Mucosa of descending colon (tissue), 3 donors: Measurements from ENCODE around the gene CPNE4. TPM values are rescaled to one million over a fixed set of nuclear protein-coding genes. Genes with fewer than 3 reads are reported as not detected.

ENCODE experiments used
- ATAC-seq: fragments of 200-7000 bp; cut with Tn5 transposase; one replicate; pipeline ENCODE4 v1.9.1; 2020; ENCODE audit warnings: mild to moderate bottlenecking, moderate library complexity
- DNase-seq, 3 donors: peaks; one replicate each; pipeline ENCODE4 v3.0.0-alpha.2; 2020
- H3K36me3 ChIP-seq: fragments of 200-600 bp; one replicate; pipeline ENCODE4 v1.8.0; 2021; ENCODE audit warnings: low read depth, mild to moderate bottlenecking
- H3K4me1 ChIP-seq: fragments of 200-600 bp; one replicate; pipeline ENCODE4 v1.8.0; 2021; ENCODE audit warnings: low read depth, mild to moderate bottlenecking
- H3K4me3 ChIP-seq: fragments of 200-600 bp; one replicate; pipeline ENCODE4 v1.8.0; 2021; ENCODE audit warnings: mild to moderate bottlenecking
- H3K9me3 ChIP-seq: fragments of 200-600 bp; one replicate; pipeline ENCODE4 v1.8.0; 2021; ENCODE audit warnings: mild to moderate bottlenecking
- intact Hi-C, 2 donors: fragments of 100-400 bp; cut with DNase I in 1 of 2; cut with micrococcal nuclease in 1 of 2; formaldehyde crosslinking; loops; one replicate each; pipeline versions ENCODE4 v1.11.0 to v1.11.1; 2022; cut with DNase I, micrococcal nuclease
- total RNA-seq, 3 donors: library from RNA; stranded (reverse); fragmentation: NEBNext Ultra II Directional in 2 of 3; extraction: Animal tissue kit (Norgen Biotek cat#: 25700) in 2 of 3; gene quantifications; one replicate each; pipeline versions ENCODE4 v1.2.1 to v1.2.4, GENCODE V29; 2021 to 2023
- TF ChIP-seq, protein P1 (sequence below): fragments of 200-600 bp; IDR thresholded peaks from one replicate; pipeline ENCODE4 v1.8.0; 2022; ENCODE audit warnings: antibody characterized with exemption, mild to moderate bottlenecking
- donor health status: DM: no; HTN: no; CAD: no; lungs with moderate emphysema.
- donor health status: DM: no; HTN: no; CAD: no.
- donor health status: DM: no; HTN: yes; CAD: no.

The CPNE4 gene
- total RNA-seq, 3 donors from 2014 or later, result 0.96 to 3.0 (median 1.1) TPM

DNA sequence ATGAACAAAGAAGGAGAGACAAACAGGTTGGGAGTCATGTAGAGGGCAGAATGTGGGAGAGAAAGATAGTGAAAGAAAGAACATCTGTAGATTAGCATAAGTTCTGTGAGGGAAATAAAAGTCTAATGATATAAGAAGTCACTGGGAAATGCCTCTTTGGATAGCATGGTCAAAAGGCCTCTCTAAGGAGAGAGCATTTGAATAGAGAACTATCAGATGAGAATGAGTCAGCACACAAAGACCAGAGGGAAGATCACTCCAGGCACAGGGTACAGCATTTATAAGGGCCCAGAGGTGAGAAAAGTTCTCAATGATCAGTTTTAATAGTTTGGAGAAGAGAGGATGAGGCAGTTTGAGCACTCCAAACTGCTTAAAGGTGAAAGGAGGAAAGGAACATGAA lies 7.9 kb upstream of the CPNE4 start:
- intact Hi-C loops, result no loop called here

DNA sequence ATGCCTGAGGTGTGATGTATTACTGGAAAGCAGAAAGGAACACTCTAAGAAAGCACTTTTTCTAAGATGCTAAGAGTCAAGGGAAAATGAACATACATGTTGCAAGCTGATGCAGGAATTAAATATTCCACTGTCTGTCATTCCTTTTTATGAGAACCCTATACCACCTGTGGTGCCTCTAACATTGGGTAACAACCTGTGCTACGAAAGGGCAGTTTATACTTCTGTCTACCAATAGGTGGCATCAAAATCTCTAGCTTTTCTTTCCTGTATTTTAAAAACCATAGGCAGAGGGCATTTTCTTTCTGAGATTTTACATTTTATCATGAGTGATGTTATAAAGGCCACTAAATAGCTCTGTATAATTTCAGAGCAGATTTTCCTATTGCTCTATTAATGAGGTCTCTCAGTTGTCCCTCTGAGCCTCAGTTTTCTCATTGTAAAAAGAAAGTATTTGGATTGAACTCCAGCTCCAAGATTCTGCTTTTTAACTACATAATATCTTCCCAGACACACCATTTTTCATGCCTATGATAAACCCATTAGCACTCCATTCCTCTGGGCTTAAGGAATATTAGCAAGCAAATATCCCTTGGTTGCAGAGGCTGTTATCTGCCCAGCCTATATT lies 3.5 kb upstream of the CPNE4 start:
- H3K36me3 ChIP-seq, result no peaks in the 10 kb centered on the region
- DNase-seq, result no peak
- ATAC-seq, result no peak

More for the DNA sequence above, 7.9 kb upstream of the CPNE4 start:
- no peak overlapping the region for H3K4me3 ChIP-seq
- DNase-seq, result no peak
- H3K4me1 ChIP-seq, result no peaks in the 10 kb centered on the region
- no peaks in the 10 kb centered on the region for H3K9me3 ChIP-seq
- H3K36me3 ChIP-seq, result no peaks in the 10 kb centered on the region
- TF ChIP-seq, protein P1, sequence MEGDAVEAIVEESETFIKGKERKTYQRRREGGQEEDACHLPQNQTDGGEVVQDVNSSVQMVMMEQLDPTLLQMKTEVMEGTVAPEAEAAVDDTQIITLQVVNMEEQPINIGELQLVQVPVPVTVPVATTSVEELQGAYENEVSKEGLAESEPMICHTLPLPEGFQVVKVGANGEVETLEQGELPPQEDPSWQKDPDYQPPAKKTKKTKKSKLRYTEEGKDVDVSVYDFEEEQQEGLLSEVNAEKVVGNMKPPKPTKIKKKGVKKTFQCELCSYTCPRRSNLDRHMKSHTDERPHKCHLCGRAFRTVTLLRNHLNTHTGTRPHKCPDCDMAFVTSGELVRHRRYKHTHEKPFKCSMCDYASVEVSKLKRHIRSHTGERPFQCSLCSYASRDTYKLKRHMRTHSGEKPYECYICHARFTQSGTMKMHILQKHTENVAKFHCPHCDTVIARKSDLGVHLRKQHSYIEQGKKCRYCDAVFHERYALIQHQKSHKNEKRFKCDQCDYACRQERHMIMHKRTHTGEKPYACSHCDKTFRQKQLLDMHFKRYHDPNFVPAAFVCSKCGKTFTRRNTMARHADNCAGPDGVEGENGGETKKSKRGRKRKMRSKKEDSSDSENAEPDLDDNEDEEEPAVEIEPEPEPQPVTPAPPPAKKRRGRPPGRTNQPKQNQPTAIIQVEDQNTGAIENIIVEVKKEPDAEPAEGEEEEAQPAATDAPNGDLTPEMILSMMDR, result no peak
- no peak for ATAC-seq

DNA sequence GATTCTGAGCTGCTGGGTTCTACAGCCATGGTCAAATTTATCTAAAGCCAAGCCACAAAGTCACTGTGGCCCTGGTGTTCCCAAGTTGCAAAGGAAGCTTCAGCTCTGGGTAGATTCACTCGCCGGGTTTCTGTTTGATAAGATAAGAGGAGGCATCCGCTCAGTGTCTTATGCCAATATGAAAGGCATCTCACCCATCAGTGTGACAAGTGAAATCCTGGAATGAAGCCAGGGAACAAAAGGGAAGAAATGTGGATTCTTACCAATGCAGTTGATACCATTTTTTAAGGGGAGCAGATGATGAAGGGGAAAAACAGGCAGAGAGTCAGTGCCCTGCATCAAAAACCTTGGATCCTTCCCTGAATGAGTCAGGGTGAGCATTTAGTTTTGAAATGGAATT lies 2.8 kb upstream of the CPNE4 start:
- Histone ChIP-seq H3K4me3 (no peak overlapping the region), H3K4me1 (no peaks in the 10 kb centered on the region), H3K36me3 (no peaks in the 10 kb centered on the region), H3K9me3 (no peaks in the 10 kb centered on the region)
- TF ChIP-seq, protein P1, result no peak
- DNase-seq (no peak), ATAC-seq (no peak)
- intact Hi-C loops, result no loop called here

More for the DNA sequence above, 3.5 kb upstream of the CPNE4 start:
- Histone ChIP-seq H3K4me1 (no peaks in the 10 kb centered on the region), H3K4me3 (no peak overlapping the region), H3K9me3 (no peaks in the 10 kb centered on the region)
- TF ChIP-seq, protein P1, result no peak
- intact Hi-C loops, result no loop called here

DNA sequence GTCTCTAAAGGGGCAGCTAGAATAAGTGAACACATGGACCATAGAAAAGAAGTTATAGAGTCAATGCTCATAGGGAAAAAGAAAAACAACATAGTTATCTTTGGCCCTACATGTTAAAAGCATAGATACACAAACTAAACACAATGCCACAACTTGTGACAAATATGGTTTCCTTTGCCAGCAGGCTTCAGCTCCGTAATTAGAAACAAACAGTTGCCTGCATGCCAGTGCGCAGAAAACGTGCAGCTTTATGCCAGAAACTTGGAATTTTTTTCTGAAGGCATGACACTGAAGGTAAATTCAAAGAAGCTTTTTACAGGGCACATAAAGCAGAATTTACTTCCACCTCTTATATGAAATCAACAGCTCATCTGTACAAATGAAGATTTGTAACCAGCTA lies 2.2 kb upstream of the CPNE4 start:
- intact Hi-C loops, result no loop called here
- TF ChIP-seq, protein P1, result no peak

DNA sequence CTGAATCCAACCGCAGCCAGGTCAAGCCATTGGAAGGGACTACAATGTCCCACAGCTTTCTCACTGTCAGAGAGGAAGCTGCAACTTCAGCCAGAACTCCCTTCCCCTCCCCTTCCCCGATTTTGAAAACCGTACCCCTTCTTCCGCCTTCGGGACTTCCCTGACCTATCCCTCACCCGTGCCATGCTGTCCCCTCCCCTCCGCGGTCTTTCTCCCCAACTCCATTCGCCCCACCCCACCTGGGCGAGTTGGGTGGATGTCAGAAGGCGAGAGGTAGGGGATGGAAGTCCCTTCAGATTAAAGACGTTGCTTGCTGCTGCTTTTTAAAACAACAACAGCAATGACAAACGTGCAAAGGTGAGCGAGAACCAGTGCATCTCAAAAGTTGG lies 723 bp downstream of the CPNE4 start:
- DNase-seq, result no peak

More for the DNA sequence above, 2.2 kb upstream of the CPNE4 start:
- no peaks in the 10 kb centered on the region for H3K4me1 ChIP-seq
- H3K9me3 ChIP-seq, result no peaks in the 10 kb centered on the region
- ATAC-seq, result no peak
- H3K4me3 ChIP-seq, result no peak overlapping the region
- H3K36me3 ChIP-seq, result no peaks in the 10 kb centered on the region
- no peak for DNase-seq

More for the DNA sequence above, 723 bp downstream of the CPNE4 start:
- H3K36me3 ChIP-seq, result no peaks in the 10 kb centered on the region
- H3K9me3 ChIP-seq, result no peaks in the 10 kb centered on the region
- ATAC-seq, result no peak
- TF ChIP-seq, protein P1, result no peak
- H3K4me1 ChIP-seq, result no peaks in the 10 kb centered on the region
- H3K4me3 ChIP-seq, result no peak overlapping the region
- intact Hi-C loops, result no loop called here
